Body of pancreas (tissue), 4 donors: ENCODE data around the gene USH2A. TPM values are rescaled to one million over a fixed set of nuclear protein-coding genes. Genes with fewer than 3 reads are reported as not detected.

Source experiments
- ATAC-seq: fragments of 150-250 bp; one replicate; pipeline ENCODE4 v1.9.1; 2016
- DNase-seq, 4 donors: peaks; one replicate each; pipeline ENCODE4 v3.0.0-alpha.2; 2019
- H3K27ac ChIP-seq, 4 donors: fragments of 200-600 bp; sonication (generic); 1 replicate in 3 of 4; 2 replicates in 1 of 4; pipeline versions ENCODE4 v1.5.1 to v1.6.1; 2016 to 2019; ENCODE audit warnings: mild to moderate bottlenecking in 1 of 4, mixed read lengths in 1 of 4, moderate library complexity in 1 of 4
- H3K27me3 ChIP-seq, 2 donors: fragments of 200-600 bp; sonication (generic); one replicate each; pipeline ENCODE4 v1.6.0; 2016; ENCODE audit warnings: mild to moderate bottlenecking in 1 of 2
- H3K36me3 ChIP-seq, 2 donors: fragments of 200-600 bp; sonication (generic); replicated peaks in 1 of 2; 2 replicates each; pipeline ENCODE4 v1.5.1; 2016; ENCODE audit warnings: low read depth in 2 of 2; ENCODE audit not compliant: insufficient read depth in 1 of 2
- H3K4me1 ChIP-seq: fragments of 200-600 bp; sonication (generic); one replicate; pipeline ENCODE4 v1.6.0; 2016
- H3K4me3 ChIP-seq, 2 donors: fragments of 200-600 bp; sonication (generic); 1 replicate in 1 of 2; 2 replicates in 1 of 2; pipeline ENCODE4 v1.5.1; 2016 to 2019
- H3K9me3 ChIP-seq, 3 donors: fragments of 200-600 bp; sonication (generic); 1 replicate in 2 of 3; 2 replicates in 1 of 3; pipeline ENCODE4 v1.5.1; 2016
- POLR2A ChIP-seq, 3 donors: fragments of 450-650 bp; IDR thresholded peaks; one replicate each; pipeline ENCODE4 v1.6.1; 2016; ENCODE audit warnings: antibody characterized with exemption in 3 of 3, mild to moderate bottlenecking in 2 of 3
- WGBS, 2 donors: methylation state at CpG; one replicate each; pipeline ENCODE4 v1.1.5; 2017; 5-methylcytosine and 5-hydroxymethylcytosine counted together
- intact Hi-C: fragments of 100-400 bp; cut with DNase I; formaldehyde crosslinking; loops from one replicate; pipeline ENCODE4 v1.15.1; 2023
- total RNA-seq, 2 donors: library from RNA; depleted of rRNA; stranded (reverse); fragments of >200 nt; gene quantifications; one replicate each; pipeline ENCODE4 v1.1.0, GENCODE V29; 2016
- TF ChIP-seq, protein P1 (sequence below), 7 experiments: fragments of 450-650 bp in 4 of 7; fragments of 200-600 bp in 3 of 7; sonication (generic) in 3 of 7; IDR thresholded peaks; one replicate each; pipeline ENCODE4 v1.5.1; 2016 to 2019; ENCODE audit warnings: antibody characterized with exemption in 7 of 7

Gene USH2A
- total RNA-seq, 2 donors from 2014 or later = 0.26 to 0.33 TPM

DNA sequence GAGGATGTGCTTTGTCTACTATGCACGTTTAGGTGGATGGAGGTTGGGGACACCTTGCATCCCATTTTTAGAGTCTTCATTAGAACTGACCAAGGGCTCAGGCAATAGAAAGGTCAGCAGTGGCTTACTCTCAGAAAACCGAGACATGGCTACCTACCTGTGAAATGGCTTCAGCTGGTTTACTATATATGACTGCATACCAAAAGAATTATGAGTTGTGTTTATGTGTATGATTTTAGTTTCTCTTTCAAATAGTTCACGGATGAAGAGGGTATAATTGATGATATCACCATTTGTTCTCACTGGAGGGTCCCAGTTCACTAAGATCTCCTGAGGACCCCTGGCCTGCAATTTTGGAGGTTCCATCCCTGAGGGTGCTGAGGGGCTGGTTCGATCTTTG is 749.3 kb downstream of the USH2A start:
- Histone ChIP-seq H3K4me1 (no peaks in the 10 kb centered on the region), H3K4me3 (no peak overlapping the region), H3K9me3 (no peaks in the 10 kb centered on the region), H3K27ac (no peak overlapping the region), H3K36me3 (no peaks in the 10 kb centered on the region), H3K27me3 (no peaks in the 10 kb centered on the region)
- 61 to 70% methylated on average over 4 of the region's 4 CpGs for WGBS, 2 donors
- DNase-seq (no peak), ATAC-seq (no peak)
- TF ChIP-seq POLR2A (IDR thresholded peaks at IDR 0.05) = no peak
- TF ChIP-seq, protein P1, sequence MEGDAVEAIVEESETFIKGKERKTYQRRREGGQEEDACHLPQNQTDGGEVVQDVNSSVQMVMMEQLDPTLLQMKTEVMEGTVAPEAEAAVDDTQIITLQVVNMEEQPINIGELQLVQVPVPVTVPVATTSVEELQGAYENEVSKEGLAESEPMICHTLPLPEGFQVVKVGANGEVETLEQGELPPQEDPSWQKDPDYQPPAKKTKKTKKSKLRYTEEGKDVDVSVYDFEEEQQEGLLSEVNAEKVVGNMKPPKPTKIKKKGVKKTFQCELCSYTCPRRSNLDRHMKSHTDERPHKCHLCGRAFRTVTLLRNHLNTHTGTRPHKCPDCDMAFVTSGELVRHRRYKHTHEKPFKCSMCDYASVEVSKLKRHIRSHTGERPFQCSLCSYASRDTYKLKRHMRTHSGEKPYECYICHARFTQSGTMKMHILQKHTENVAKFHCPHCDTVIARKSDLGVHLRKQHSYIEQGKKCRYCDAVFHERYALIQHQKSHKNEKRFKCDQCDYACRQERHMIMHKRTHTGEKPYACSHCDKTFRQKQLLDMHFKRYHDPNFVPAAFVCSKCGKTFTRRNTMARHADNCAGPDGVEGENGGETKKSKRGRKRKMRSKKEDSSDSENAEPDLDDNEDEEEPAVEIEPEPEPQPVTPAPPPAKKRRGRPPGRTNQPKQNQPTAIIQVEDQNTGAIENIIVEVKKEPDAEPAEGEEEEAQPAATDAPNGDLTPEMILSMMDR (IDR thresholded peaks at IDR 0.05) = no peak
- intact Hi-C loops = no loop called here

DNA sequence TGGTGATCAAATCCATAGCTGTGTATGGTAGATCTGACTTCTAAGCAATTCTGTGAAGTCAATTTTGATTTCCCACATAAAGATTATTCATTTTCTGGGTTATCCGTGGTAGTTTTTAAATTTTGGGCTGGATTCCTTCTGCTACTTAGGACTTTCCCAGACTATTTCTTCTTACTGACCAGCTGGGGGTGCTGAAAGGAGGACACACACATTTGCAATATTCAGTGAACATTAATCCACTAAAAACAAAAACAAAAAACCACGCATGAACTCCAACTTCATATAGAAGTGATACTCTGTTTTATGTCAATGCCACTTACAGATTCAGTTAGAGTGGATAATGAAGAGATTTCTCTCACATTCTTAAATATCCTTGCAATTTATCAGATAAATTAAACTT is 750.8 kb downstream of the USH2A start:
- no peak overlapping the region for H3K27ac ChIP-seq
- ATAC-seq (no peak), DNase-seq (no peak)
- TF ChIP-seq, protein P1 (IDR thresholded peaks at IDR 0.05) = no peak
- TF ChIP-seq POLR2A (IDR thresholded peaks at IDR 0.05) = no peak
- H3K4me3 ChIP-seq = no peak overlapping the region
- H3K36me3 ChIP-seq = no peaks in the 10 kb centered on the region
- intact Hi-C loops = no loop called here
- H3K9me3 ChIP-seq = no peaks in the 10 kb centered on the region
- no peaks in the 10 kb centered on the region for H3K27me3 ChIP-seq
- WGBS, 2 donors = 53 to 61% methylated on average over 2 of the region's 2 CpGs
- H3K4me1 ChIP-seq = no peaks in the 10 kb centered on the region

DNA sequence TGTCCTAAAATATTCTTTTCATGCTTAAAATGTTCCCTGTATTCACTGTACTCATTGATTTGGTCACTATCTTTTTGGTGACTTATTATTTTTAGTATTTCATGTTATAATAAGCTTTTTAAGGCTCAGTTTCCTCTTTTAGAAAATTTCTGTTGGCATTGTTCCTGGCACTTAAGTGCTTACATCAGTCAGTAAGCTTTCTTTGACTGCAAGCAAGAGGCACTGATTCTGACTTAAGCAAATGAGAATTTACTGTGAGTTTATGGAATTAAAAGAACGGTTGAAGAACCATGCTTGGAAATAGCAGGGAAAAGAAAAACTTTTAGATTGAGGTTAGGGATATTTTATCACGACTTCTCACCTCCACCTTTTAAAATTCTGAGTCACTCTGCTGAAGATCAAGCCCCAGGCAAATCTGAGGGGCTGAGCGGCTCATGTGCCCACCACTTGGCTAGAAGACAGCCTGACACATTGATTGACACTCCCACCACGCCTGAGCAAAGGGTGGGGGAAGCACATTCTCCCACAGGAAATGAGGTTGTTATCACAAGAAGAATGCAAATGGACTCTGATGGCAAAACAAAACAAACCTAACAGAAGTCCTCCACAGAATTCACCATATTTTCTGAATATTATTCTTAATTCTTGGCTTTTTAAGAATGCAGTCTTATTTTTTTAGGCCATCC is 753.3 kb downstream of the USH2A start:
- no peaks in the 10 kb centered on the region for H3K36me3 ChIP-seq
- H3K4me1 ChIP-seq = no peaks in the 10 kb centered on the region
- no peak for DNase-seq
- H3K9me3 ChIP-seq = no peaks in the 10 kb centered on the region
- ATAC-seq = no peak
- TF ChIP-seq POLR2A (IDR thresholded peaks at IDR 0.05) = no peak
- TF ChIP-seq, protein P1 (IDR thresholded peaks at IDR 0.05) = no peak
- no peaks in the 10 kb centered on the region for H3K27me3 ChIP-seq
- no peak overlapping the region for H3K27ac ChIP-seq
- H3K4me3 ChIP-seq = no peak overlapping the region
- WGBS, 2 donors = 31 to 55% methylated on average over 4 of the region's 4 CpGs
- intact Hi-C loops = no loop called here

- no peak overlapping the region for H3K27ac ChIP-seq
- H3K4me3 ChIP-seq = no peak overlapping the region
- 72 to 81% methylated on average over 2 of the region's 2 CpGs for WGBS, 2 donors
- H3K27me3 ChIP-seq = no peaks in the 10 kb centered on the region
- no peaks in the 10 kb centered on the region for H3K36me3 ChIP-seq
- no peak for DNase-seq
- H3K9me3 ChIP-seq = no peaks in the 10 kb centered on the region
- H3K4me1 ChIP-seq = no peaks in the 10 kb centered on the region
- intact Hi-C loops = no loop called here
- ATAC-seq = no peak
- no peak for TF ChIP-seq POLR2A (IDR thresholded peaks at IDR 0.05)
- TF ChIP-seq, protein P1 (IDR thresholded peaks at IDR 0.05) = no peak
These were observed 755.5 kb downstream of the USH2A start for GRCh38 chr1:215667761-215668160.

GRCh38 chr1:215665215-215665614 is 758.0 kb downstream of the USH2A start:
- Histone ChIP-seq H3K4me1 (peaks cover 12% of the 10 kb centered on the region), H3K4me3 (no peak overlapping the region), H3K27me3 (no peaks in the 10 kb centered on the region), H3K27ac (no peak overlapping the region), H3K36me3 (no peaks in the 10 kb centered on the region), H3K9me3 (no peaks in the 10 kb centered on the region)
- WGBS, 2 donors = 76 to 91% methylated on average over 4 of the region's 4 CpGs
- intact Hi-C loops = no loop called here
- DNase-seq (no peak), ATAC-seq (no peak)
- TF ChIP-seq, protein P1 (IDR thresholded peaks at IDR 0.05) = no peak
- TF ChIP-seq POLR2A (IDR thresholded peaks at IDR 0.05) = no peak
